Parathyroid adenoma (tissue), 2 donors: ENCODE measurements around the gene GNAO1.

Experiments
- H2AFZ ChIP-seq: fragments of 300-600 bp; sonication (generic); one replicate; pipeline ENCODE4 v1.7.0; 2017; ENCODE audit warnings: antibody characterized with exemption, mild to moderate bottlenecking
- H3K27ac ChIP-seq: fragments of 300-600 bp; sonication (generic); one replicate; pipeline ENCODE4 v1.7.0; 2017
- H3K27me3 ChIP-seq: fragments of 300-600 bp; sonication (generic); one replicate; pipeline ENCODE4 v1.7.0; 2017; ENCODE audit warnings: low read length; ENCODE audit not compliant: control insufficient read depth, insufficient read depth
- H3K36me3 ChIP-seq: fragments of 300-600 bp; sonication (generic); one replicate; pipeline ENCODE4 v1.7.0; 2017; ENCODE audit warnings: low read length; ENCODE audit not compliant: control insufficient read depth, insufficient read depth
- H3K4me1 ChIP-seq: fragments of 300-600 bp; sonication (generic); one replicate; pipeline ENCODE4 v1.7.0; 2017; ENCODE audit warnings: control low read depth
- H3K4me2 ChIP-seq: fragments of 300-600 bp; sonication (generic); one replicate; pipeline ENCODE4 v1.7.0; 2017; ENCODE audit warnings: low read length
- H3K4me3 ChIP-seq: fragments of 300-600 bp; sonication (generic); one replicate; pipeline ENCODE4 v1.7.0; 2017; ENCODE audit warnings: low read depth, low read length
- H3K79me2 ChIP-seq: fragments of 300-600 bp; sonication (generic); one replicate; pipeline ENCODE4 v1.7.0; 2017; ENCODE audit warnings: control low read depth
- H3K9ac ChIP-seq: fragments of 300-600 bp; sonication (generic); one replicate; pipeline ENCODE4 v1.7.0; 2017; ENCODE audit warnings: mild to moderate bottlenecking
- H3K9me3 ChIP-seq: fragments of 300-600 bp; sonication (generic); one replicate; pipeline ENCODE4 v1.7.0; 2017; ENCODE audit warnings: low read length; ENCODE audit not compliant: control insufficient read depth
- CTCF ChIP-seq: fragments of 300-600 bp; sonication (generic); IDR thresholded peaks from one replicate; pipeline ENCODE4 v1.7.0; 2017; ENCODE audit warnings: antibody characterized with exemption, mild to moderate bottlenecking
- donor health status: primary hyperparathyroidism.

GNAO1 gene

GRCh38 chr16:56349086-56349415 is 157.8 kb downstream of the GNAO1 start:
- H3K9ac ChIP-seq: no peak overlapping the region
- H3K36me3 ChIP-seq: no peaks in the 10 kb centered on the region
- H3K4me2 ChIP-seq: no peak overlapping the region
- no peaks in the 10 kb centered on the region for H3K27me3 ChIP-seq
- H3K79me2 ChIP-seq: no peaks in the 10 kb centered on the region
- no peaks in the 10 kb centered on the region for H3K4me1 ChIP-seq
- H2AFZ ChIP-seq: no peak overlapping the region
- H3K9me3 ChIP-seq: no peaks in the 10 kb centered on the region
- no peak for TF ChIP-seq CTCF
- H3K27ac ChIP-seq: no peak overlapping the region
- H3K4me3 ChIP-seq: no peak overlapping the region

- Histone ChIP-seq H3K36me3 (no peaks in the 10 kb centered on the region), H3K4me3 (no peak overlapping the region), H3K27me3 (no peaks in the 10 kb centered on the region), H3K4me1 (no peaks in the 10 kb centered on the region), H2AFZ (no peak overlapping the region), H3K9ac (no peak overlapping the region), H3K9me3 (no peaks in the 10 kb centered on the region), H3K79me2 (no peaks in the 10 kb centered on the region), H3K27ac (no peak overlapping the region), H3K4me2 (no peak overlapping the region)
- no peak for TF ChIP-seq CTCF
Measured at GRCh38 chr16:56349711-56350161, 158.4 kb downstream of the GNAO1 start.

- H3K36me3 ChIP-seq: no peaks in the 10 kb centered on the region
- H2AFZ ChIP-seq: no peak overlapping the region
- no peak overlapping the region for H3K4me2 ChIP-seq
- H3K27me3 ChIP-seq: no peaks in the 10 kb centered on the region
- no peaks in the 10 kb centered on the region for H3K4me1 ChIP-seq
- H3K27ac ChIP-seq: no peak overlapping the region
- H3K4me3 ChIP-seq: no peak overlapping the region
- H3K9ac ChIP-seq: no peak overlapping the region
- no peaks in the 10 kb centered on the region for H3K9me3 ChIP-seq
- no peaks in the 10 kb centered on the region for H3K79me2 ChIP-seq
- no peak for TF ChIP-seq CTCF
Measured at GRCh38 chr16:56350491-56351405, 159.5 kb downstream of the GNAO1 start.

- peaks cover 4% of the 10 kb centered on the region for H3K4me1 ChIP-seq
- H3K9me3 ChIP-seq: no peaks in the 10 kb centered on the region
- H2AFZ ChIP-seq: no peak overlapping the region
- no peaks in the 10 kb centered on the region for H3K36me3 ChIP-seq
- H3K27me3 ChIP-seq: no peaks in the 10 kb centered on the region
- no peak overlapping the region for H3K4me3 ChIP-seq
- H3K27ac ChIP-seq: no peak overlapping the region
- no peak overlapping the region for H3K9ac ChIP-seq
- H3K4me2 ChIP-seq: no peak overlapping the region
- H3K79me2 ChIP-seq: no peaks in the 10 kb centered on the region
- TF ChIP-seq CTCF: no peak
Measured at GRCh38 chr16:56351481-56351880, 160.2 kb downstream of the GNAO1 start.
